Astrocyte (in vitro differentiated cells and primary cell): Measurements from ENCODE around the gene GNAQ. TPM values are rescaled to one million over a fixed set of nuclear protein-coding genes. Genes with fewer than 3 reads are reported as not detected.

Experiments used
- DNase-seq: peaks from one replicate; pipeline ENCODE4 v3.0.0-alpha.2; 2010; ENCODE audit warnings: low read depth
- FAIRE-seq: peaks from 2 replicates; lab custom pipeline; 2011; peaks lifted over from hg19 to GRCh38; lab: Jason Lieb, UNC
- H2AFZ ChIP-seq: 2 replicates; pipeline ENCODE4 v1.6.0; 2012; ENCODE audit warnings: low read depth, low read length, inconsistent platforms
- H3K27ac ChIP-seq: 2 replicates; pipeline ENCODE4 v1.5.1; 2011; ENCODE audit warnings: low read depth, low read length, inconsistent platforms
- H3K27me3 ChIP-seq: 2 replicates; pipeline ENCODE4 v1.6.0; 2011; ENCODE audit warnings: low read length, inconsistent platforms; ENCODE audit not compliant: insufficient read depth
- H3K36me3 ChIP-seq: 2 replicates; pipeline ENCODE4 v1.5.1; 2011; ENCODE audit warnings: low read length, inconsistent platforms; ENCODE audit not compliant: insufficient read depth
- H3K4me1 ChIP-seq: 2 replicates; pipeline ENCODE4 v1.5.1; 2011; ENCODE audit warnings: low read length, inconsistent platforms; ENCODE audit not compliant: insufficient read depth
- H3K4me2 ChIP-seq: 2 replicates; pipeline ENCODE4 v1.6.0; 2012; ENCODE audit warnings: low read length, inconsistent platforms
- H3K4me3 ChIP-seq: 2 replicates; pipeline ENCODE4 v1.5.1; 2011; ENCODE audit warnings: low read depth, mild to moderate bottlenecking, low read length, inconsistent platforms; ENCODE audit not compliant: insufficient read depth
- H3K79me2 ChIP-seq: 2 replicates; pipeline ENCODE4 v1.6.0; 2012; ENCODE audit warnings: mild to moderate bottlenecking, low read length, inconsistent platforms; ENCODE audit not compliant: insufficient read depth
- H3K9ac ChIP-seq: 2 replicates; pipeline ENCODE4 v1.6.0; 2012; ENCODE audit warnings: mild to moderate bottlenecking, low read length, inconsistent platforms
- H3K9me3 ChIP-seq: 2 replicates; pipeline ENCODE4 v1.5.1; 2012; ENCODE audit warnings: low read depth, mild to moderate bottlenecking, low read length, inconsistent platforms; ENCODE audit not compliant: insufficient read depth
- H4K20me1 ChIP-seq: 2 replicates; pipeline ENCODE4 v1.6.0; 2012; ENCODE audit warnings: low read length, inconsistent platforms; ENCODE audit not compliant: insufficient read depth
- H3K27ac Mint-ChIP-seq: one replicate; pipeline ENCODE4 v1.8.0; 2021; ENCODE audit warnings: mild to moderate bottlenecking, mixed read lengths; ENCODE audit not compliant: unreplicated experiment
- H3K27me3 Mint-ChIP-seq: one replicate; pipeline ENCODE4 v1.8.0; 2021; ENCODE audit warnings: low read depth, mixed read lengths; ENCODE audit not compliant: unreplicated experiment
- H3K36me3 Mint-ChIP-seq: one replicate; pipeline ENCODE4 v1.8.0; 2021; ENCODE audit warnings: low read depth, mixed read lengths; ENCODE audit not compliant: unreplicated experiment
- H3K4me1 Mint-ChIP-seq: one replicate; pipeline ENCODE4 v1.8.0; 2021; ENCODE audit warnings: low read depth, mixed read lengths; ENCODE audit not compliant: unreplicated experiment
- H3K4me3 Mint-ChIP-seq: one replicate; pipeline ENCODE4 v1.8.0; 2021; ENCODE audit warnings: mild to moderate bottlenecking, moderate library complexity, mixed read lengths; ENCODE audit not compliant: unreplicated experiment
- H3K9me3 Mint-ChIP-seq: one replicate; pipeline ENCODE4 v1.8.0; 2021; ENCODE audit warnings: mild to moderate bottlenecking, mixed read lengths; ENCODE audit not compliant: unreplicated experiment
- CTCF ChIP-seq: IDR thresholded peaks from 2 replicates; pipeline ENCODE4 v1.5.1; 2011; ENCODE audit warnings: low read depth, mild to moderate bottlenecking, inconsistent platforms, low read length, moderate library complexity; ENCODE audit not compliant: insufficient read depth
- EZH2 ChIP-seq: IDR thresholded peaks from 2 replicates; pipeline ENCODE4 v1.6.1; 2012; ENCODE audit warnings: mild to moderate bottlenecking, low read length, inconsistent platforms; ENCODE audit not compliant: insufficient read depth
- total RNA-seq: library from RNA; stranded (reverse); gene quantifications from 2 replicates; pipeline ENCODE4 v1.2.1, GENCODE V29; 2021

GNAQ gene
- total RNA-seq, 1 donor from 2014 or later, result 74.9 TPM

- peaks cover 43% of the 10 kb centered on the region for H4K20me1 ChIP-seq
- TF ChIP-seq EZH2 (no peak), CTCF (peak; percentile 41)
Observed at GRCh38 chr9:78004478-78005229, 27.0 kb downstream of the GNAQ start.

GRCh38 chr9:78003730-78004129, 27.9 kb downstream of the GNAQ start:
- peaks cover 28% of the 10 kb centered on the region for H3K4me1 ChIP-seq
- TF ChIP-seq CTCF (no peak), EZH2 (no peak)
- peaks cover 41% of the 10 kb centered on the region for H4K20me1 ChIP-seq
- no peaks in the 10 kb centered on the region for H3K9me3 Mint-ChIP-seq
- H3K4me1 Mint-ChIP-seq, result peaks cover 34% of the 10 kb centered on the region
- no peaks in the 10 kb centered on the region for H3K36me3 ChIP-seq
- H3K27me3 Mint-ChIP-seq, result no peaks in the 10 kb centered on the region
- H3K27ac Mint-ChIP-seq, result no peak overlapping the region
- FAIRE-seq (no peak), DNase-seq (no peak)
- peaks cover 4% of the 10 kb centered on the region for H3K36me3 Mint-ChIP-seq
- H2AFZ ChIP-seq, result no peak overlapping the region
- no peak overlapping the region for H3K4me3 ChIP-seq
- H3K27me3 ChIP-seq, result no peaks in the 10 kb centered on the region
- H3K27ac ChIP-seq, result no peak overlapping the region
- H3K79me2 ChIP-seq, result peaks cover 90% of the 10 kb centered on the region
- no peaks in the 10 kb centered on the region for H3K9me3 ChIP-seq
- H3K9ac ChIP-seq, result no peak overlapping the region
- no peak overlapping the region for H3K4me2 ChIP-seq
- no peak overlapping the region for H3K4me3 Mint-ChIP-seq

More at GRCh38 chr9:78004478-78005229, 27.0 kb downstream of the GNAQ start:
- Mint-ChIP-seq H3K27ac (no peak overlapping the region), H3K4me3 (peak overlapping the region; percentile 5), H3K9me3 (no peaks in the 10 kb centered on the region), H3K27me3 (no peaks in the 10 kb centered on the region), H3K4me1 (peaks cover 30% of the 10 kb centered on the region), H3K36me3 (peaks cover 4% of the 10 kb centered on the region)
- no peak overlapping the region for H3K4me3 ChIP-seq
- peaks cover 21% of the 10 kb centered on the region for H3K4me1 ChIP-seq
- no peak overlapping the region for H2AFZ ChIP-seq
- DNase-seq, result no peak
- no peaks in the 10 kb centered on the region for H3K9me3 ChIP-seq
- peaks cover 92% of the 10 kb centered on the region for H3K79me2 ChIP-seq
- FAIRE-seq, result no peak
- no peaks in the 10 kb centered on the region for H3K27me3 ChIP-seq
- no peak overlapping the region for H3K4me2 ChIP-seq
- no peaks in the 10 kb centered on the region for H3K36me3 ChIP-seq
- H3K9ac ChIP-seq, result no peak overlapping the region
- no peak overlapping the region for H3K27ac ChIP-seq
